HG03039 (cell line): Measurements from ENCODE around the gene IL1A.

Experiments used
- ATAC-seq: cut with Tn5 transposase; IDR thresholded peaks from one replicate; pipeline ENCODE4 v1.9.1; 2021; ENCODE audit warnings: mild to moderate bottlenecking, moderate library complexity; ENCODE audit not compliant: unreplicated experiment

Gene IL1A

DNA sequence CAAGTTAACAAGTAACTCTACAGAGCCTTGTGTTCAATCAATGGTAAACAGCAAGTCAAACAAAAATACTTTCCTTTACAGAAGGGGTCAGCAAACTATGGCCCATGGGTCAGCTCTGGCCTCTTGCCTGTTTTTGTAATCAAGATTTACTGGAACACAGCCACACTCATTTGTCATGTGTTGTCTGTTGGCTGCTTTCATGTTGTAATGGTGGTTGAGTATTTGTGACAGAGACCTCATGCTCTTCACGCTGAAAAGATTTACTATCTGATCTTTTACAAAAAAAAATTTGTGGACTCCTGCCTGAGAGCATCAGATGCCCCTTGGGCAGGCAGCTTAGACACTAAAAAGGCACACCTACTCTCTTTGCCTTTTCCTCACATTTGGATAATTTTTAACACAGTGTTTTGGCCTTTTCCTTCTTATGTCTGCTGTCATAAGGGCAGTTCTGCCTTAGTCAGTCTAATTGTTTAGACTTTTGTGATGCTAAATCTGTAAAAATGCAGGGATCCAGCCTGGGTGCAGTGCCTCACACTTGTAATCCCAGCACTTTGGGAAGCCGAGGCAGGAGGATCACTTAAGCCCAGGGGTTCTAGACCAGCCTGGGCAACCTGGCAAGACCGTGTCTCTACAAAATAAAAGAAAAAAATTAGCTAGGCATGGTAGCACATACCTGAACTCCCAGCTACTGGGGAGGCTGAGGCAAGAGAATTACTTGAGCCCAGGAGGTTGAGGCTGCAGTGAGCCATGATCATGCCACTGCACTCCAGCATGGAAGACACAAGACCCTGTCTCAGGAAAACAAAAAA lies 34.0 kb upstream of the IL1A start:
- no peak for ATAC-seq

DNA sequence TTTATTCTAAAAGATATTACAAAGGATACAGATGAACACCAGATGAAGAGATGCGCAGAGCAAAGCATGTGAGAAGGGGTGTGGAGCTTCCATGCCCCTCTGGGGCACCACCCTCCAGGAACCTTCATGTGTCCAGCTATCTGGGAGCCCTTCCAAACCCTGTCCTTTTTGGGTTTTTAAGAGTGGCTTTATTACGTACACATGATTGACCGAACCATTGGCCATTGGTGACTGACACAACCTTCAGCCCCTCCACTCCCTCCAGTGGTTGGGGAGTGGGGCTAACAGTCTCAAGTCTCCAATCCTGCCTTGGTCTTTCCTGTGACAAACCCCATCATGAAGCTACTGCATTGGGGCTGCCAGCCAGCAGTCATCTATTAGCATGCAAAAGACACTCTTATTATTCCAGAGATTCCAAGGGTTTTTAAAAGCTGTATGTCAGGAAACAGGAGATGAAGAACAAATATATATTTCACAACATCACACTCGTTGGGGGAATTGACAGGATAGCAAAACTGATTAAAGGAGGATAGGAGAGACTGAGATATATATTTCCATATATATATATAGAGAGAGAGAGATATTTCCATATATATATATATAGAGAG lies 32.9 kb upstream of the IL1A start:
- no peak for ATAC-seq

DNA sequence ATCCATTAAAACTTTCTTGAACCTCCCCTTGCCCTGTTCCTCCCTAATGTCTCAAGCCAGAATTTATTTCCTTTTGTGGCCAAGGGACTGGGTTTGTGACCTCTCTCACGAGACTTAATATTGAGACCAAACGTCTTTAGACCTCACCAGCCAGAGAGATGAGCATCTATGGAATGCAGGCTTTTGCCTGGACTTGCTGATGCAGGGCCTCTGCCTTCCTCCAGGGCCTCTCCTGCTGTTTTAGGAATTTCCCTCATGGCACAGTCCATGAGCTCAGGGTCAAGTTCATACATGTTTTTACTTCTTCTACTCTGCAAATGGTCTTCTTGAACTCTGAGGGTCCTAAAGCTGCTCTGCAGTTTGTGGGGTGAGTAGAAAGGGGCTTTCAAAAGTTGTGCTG lies 30.0 kb upstream of the IL1A start:
- no peak for ATAC-seq

DNA sequence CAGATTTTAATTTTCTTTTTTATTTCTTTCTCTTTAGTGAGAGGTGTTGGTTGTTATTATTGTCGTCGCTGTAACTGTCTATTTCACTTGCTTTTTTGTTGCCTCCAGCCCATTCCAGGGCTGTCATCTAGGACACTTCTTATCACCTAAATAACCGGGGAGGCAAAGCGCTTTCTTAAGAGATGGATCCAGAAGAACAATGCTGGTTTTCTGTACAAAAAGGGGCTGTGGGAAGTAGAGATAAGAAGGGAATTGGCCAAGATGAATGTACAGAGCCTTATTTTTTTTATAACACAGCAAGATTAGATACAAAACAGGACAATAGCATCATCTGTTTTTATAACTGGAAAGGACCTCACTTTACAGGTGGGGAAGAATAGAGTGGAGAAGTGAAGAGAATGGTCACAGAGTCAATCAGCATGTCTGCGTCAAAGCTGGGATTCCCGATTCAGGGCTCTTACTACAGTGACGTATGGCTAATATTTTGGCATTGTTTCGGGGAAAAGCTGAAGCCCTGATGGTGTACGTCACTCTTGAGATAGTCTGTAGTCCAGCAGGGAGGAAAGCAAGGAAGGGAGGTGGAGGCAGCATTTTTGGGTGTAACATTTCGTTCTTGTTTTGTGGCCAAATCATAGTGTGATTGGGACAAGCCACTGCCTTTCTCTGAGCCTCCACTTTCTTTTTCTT lies 29.1 kb upstream of the IL1A start:
- ATAC-seq, result no peak

DNA sequence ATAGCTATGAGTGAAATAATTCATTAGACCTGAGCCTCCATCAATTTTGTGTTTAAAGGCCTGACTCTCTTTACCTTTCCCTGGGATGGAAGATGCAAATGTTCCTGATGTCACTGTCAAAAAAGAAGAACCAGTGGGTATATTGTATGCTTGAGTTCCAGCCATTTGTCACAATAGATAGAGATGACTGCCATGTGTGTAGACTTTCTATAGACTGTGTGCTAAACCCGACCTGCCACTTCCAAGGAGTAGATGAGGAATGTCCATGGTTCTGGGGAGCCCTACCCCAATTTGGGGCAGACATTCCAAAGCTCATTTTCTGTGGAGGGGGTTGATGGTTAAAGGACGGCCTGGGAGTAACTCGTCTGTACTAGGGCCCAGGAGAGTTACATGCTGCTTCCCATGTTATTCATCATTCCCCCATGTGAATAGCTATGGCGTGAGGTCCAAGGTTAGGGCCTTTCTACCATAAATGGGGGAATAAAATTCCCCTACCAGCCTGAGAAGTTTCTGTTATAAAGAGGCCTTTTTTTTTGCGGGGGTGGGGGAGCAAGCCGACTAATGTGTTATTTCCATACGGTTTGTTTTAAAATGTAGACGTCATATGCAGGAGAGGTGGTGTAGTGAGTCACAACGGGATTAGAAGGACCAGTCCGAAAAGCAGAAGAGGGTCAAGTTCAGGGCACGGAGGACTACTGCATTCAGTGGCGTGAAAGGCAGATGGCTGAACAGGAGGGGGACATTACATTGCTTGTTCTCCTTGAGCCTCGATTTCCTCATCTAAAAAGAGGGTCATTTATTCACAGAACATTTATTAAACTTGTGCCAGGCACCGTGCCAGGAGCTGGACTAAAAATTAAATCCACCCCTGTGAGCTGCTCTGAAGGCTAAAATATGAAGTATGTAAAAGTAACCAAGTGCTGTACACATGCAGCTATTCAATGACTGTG lies 28.3 kb upstream of the IL1A start:
- no peak for ATAC-seq

DNA sequence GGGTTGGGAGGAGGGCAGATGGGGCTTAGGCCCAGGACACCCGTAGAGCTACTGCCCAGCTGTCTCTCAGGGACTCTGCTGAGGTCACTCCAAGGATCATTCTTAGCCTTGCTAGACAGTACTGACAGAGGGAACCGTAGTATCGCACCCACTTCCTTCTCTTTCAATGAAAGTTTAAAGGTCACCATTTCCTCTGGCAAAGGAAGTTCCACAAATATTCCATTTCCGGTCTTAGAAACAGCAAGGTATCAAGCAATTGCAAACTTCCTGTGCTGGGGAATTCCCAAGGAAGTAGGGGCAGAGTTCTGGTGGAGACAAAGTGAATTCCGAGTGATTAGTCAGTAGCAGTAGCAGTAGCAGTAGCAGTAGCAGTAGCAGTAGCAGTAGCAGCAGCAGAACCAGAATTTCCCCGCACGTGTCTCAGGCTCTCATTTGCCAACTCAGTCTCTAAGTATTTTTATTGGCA lies 27.6 kb upstream of the IL1A start:
- ATAC-seq, result no peak

DNA sequence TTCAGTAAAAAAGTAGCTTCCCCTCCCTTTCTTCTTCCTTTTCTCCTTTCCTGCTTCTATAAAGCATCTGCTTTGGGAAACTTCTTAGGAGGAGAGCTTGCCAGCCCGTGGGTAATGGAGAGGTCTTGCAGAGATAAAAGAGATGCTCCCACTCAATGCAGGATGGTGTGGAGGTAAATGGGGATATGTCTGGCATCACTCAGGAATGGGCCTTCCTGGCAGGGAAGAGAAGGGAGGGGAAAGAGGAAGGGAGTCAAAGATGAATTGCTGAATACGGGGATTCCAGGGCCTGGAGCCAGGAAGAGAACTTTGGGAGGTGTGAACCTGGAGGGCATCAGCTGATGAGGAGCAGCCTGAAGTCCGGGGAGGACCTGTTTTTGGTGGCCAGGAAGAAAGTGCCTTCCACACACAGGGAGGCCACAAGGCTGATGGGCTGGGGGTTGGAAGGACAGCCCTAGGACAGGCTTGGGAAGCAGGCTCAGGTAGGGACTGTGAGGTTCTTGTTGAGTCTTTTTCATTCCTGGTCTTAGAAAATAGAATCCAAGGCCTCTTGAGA lies 27.1 kb upstream of the IL1A start:
- no peak for ATAC-seq

DNA sequence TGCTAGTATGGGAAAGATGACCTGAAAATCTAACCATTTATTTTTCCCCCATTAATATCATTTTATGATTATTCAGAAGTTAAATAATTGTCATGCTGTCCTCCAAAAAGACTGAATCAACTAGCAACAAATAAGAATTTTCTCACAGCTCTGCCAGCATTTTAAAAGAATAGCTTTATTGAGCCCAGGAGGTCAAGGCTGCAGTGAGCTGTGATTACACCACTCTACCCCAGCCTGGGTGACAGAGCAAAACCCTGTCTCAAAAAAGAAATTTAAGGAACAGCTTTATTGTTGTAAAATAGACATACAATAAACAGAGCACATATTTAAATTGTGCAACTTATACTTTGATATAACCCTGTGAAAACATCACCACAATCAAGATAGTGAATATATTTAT lies 24.8 kb upstream of the IL1A start:
- ATAC-seq, result no peak

DNA sequence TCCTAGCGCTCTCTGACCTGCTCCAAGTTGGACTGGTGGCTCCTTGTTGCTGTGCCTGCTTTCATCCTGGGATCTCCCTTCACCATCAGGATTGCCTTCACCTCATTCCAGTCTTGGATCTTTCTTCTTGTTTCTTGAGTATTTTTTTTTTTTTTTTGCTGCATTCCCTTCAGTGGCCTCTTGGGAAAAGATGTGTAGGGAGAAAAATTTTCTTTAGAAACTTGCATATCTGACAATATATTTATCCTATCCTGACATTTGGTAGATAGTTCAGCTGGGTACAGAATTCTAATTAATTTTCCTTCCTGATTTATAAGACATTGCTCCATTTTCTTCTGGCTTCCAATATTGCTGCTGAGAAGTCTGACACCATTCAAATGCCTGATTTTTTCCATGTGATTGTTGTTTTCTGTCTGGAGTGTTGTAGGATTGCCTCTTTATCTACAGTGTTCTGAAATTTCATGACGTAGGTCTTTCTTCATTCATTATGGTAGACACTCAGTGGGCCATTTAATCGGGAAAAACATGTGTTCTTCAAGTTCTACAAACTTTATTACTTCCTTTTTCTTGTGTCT lies 23.0 kb upstream of the IL1A start:
- no peak for ATAC-seq

DNA sequence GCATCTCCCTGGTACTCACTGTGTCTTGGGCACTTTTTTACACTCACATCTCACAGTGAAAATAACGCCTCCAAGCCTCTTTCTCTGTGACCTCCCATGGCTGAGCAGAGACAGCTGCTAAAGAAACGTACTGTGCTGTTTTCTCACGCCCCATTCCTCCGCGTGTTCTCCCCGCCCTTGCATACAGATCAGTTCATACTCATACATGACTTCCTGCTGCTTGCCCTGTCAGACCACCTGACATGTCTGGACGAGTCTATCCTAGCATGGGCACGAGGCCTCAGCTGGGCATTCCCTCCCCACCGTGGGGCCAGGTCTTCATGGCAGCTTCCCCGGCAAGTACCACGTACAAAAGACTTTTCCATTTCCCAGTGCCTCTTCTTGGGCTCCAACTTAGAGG lies 21.2 kb upstream of the IL1A start:
- no peak for ATAC-seq

DNA sequence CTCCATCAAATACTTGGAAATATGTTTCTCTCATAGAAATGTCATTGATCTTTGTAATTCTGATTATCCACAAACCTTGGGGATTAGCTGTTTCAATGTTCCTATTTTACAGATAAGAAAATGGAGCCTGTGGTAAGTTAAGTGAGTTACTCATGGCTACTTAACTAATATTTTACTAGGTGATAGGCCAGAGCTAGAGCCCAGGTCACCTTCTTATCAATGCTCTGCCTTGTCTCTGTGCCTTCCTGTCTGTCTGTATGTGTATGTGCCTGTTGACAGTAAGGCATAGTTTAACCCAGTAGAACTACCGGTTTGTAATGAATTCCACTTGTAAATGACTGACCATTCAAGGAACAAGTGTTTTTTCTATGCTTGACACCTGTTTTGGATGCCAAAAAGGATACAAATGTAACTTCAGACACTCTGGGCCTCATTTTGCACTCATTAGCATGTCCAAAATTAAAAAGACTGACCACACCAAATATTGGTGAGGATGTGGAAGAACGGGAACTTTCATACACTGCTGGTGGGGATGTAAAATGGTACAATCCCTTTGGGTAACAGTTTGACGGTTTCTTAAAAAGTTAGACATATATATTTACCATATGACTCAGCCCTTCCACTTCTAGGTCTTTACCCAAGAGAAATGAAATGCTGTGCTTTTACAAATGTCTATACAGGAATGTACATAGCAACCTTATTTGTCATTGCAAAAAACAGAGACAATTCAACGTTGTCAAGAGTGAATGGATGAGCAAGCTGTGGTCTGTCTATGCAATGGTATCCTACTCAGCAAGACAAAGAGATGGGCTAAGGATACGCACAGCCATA lies 19.6 kb upstream of the IL1A start:
- no peak for ATAC-seq

DNA sequence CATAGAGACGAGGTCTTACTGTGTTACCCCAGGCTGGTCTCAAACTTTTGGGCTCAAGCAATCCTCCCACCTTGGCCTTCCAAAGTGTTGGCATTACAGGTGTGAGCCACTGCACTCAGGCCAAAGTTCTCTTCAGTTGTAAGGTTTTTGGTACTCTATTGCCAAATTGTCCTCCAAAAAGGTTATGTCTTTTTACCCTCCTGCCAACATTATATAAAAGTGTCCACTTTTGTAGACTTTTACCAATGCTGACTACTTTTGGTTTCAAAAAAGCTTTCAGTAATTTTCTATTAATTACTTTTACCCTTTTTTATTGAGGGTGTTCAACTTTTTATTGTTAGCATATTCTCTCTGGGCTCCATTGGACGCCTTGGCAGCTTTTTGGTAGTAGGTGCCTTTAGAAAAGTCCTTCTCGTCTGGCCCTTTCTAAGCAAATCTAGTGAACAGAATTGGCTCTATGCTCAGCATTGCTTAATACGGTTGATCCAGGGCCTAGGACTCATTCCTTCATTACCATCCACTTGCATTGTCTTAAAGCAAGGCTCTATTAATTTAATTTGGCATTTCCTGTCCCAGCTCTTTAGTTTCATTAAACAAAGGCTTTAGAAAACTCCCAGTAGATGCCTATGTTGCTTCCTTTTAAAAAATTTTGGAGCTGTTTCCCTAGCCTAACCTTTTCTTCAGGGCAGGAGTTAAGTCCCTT lies 16.7 kb upstream of the IL1A start:
- ATAC-seq, result no peak

DNA sequence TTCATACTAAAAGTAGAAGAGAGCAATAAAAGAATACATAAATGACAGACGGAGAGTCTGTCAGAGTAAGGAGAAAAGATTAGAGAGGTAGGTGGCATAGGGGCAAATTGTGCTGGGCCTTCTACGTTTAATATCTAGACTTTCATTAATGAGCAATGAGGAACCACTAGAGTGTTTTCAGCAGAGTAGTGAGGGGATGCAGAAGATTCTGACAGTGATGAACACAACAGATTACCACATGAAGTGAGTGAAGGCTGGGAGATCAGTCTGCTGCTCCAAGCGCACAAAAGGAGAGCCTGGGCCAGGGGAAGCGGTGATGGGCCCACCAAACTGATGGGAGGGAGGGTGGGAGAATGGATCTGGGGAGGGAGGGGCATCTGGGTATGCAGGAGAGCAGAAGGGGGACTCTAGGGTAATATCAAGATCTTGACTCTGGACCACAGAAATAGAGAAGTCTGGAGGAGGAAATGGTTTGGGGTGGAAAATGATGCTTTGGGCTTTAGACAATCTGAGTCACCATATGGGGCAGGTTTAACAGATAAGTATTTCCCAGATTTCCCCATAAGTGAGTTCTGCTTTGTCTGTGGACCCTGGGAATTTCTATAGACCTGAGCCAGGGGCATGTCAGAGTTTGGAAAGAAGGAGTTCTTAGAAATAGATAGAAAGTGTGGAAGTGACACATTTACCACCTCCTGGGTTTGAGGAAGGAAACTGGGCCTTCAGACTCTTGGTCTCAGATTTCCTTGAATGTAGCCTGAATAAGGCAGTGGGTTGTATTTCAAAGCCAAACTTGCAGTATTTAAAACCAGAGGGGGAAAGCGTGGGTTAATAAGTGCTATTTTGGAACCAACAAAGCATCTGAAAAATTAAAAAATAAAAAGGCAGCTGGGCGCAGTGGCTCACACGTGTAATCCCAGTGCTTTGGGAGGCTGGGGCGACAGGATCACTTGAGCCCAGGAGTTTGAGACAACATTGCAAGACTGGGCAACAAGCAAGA lies 15.0 kb upstream of the IL1A start:
- ATAC-seq, result no peak

DNA sequence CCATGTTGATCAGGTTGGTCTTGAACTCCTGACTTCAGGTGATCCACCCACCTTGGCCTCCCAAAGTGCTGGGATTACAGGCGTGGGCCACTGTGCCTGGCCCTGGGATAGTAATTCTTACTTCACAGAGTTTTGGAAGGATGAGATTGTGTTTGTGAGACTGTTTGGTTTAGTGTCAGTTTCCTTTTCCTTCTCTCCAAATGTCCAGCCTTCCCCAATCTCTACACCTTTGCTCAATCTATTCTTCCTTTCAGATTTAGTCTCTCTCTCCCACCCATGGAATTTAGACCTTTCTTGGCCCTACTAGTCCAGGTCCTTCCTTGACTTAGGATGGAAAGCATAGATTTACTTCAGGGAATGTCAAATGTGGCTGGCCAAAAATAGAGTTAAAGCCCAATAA lies 12.2 kb upstream of the IL1A start:
- ATAC-seq, result no peak

DNA sequence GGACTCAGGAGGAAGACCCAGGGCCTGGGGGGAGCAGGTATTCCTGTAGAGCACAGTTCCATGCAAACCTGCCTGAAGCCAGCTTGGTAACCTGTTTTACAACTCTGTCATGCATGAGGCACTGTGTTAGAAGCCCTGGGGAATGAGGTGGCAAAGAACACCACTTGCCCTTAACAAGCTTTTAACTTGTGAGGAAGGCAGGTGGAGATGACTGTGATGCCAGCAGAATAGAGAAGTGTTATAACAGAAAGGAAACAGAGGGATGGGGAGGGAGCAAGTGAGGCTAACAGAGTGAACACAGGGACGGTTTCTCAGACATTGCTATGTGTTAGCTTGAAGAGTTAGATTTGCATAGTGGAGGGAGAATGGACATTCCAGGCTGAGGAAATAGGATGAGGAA lies 11.5 kb upstream of the IL1A start:
- no peak for ATAC-seq

DNA sequence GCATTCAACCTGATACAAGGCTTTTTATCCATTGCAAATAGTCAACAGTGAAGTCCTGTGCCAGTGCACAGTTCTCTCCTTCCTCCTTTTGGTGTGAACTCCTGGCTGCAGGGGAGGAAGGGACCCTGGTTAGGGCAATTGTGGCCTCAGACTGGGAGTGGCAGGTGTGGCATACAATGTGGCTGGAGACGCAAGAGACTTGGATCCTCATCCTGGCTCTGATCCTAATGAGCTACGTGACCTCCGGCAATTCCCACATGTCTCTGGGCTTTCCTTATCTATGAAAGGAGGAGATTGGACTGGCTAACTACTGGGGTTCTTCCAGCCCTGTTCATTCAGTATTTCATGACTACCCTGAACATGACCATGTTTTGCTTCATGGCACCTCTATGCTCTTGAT lies 10.5 kb upstream of the IL1A start:
- no peak for ATAC-seq

DNA sequence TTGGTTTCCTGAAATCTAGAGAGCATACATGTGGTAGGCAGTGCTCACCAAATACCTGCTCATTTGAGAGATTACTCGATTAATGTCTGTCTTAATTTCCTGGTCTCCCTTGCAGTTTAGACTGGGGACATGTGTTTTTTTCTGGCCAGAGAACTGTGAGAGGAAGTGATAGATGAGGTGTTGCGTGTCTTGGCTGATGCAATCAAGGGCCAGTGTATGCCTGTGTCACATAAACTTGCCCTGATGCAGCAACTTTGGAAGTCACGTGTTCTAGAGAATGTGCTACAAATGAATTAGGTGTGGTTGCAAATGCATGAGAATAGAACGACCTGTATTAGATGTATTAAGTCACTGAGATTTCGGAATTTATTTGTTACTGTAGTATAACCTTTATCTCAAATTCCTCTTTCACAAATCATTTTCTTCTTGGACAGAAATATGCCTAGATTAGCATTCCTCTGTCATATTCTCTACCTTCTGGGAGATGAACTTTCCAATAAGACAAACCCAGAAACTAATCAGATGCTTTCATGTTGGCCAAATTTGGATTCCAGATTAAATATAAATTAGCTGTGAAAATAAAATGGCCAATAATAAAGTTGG lies 9.9 kb upstream of the IL1A start:
- ATAC-seq, result no peak
